H1 (cell line): Measurements from ENCODE around the gene MORN4.

Experiments
- CREB1 ChIP-seq: IDR thresholded peaks from 2 replicates; pipeline ENCODE4 v1.6.1; 2012; ENCODE audit warnings: inconsistent platforms
- CTCF ChIP-seq, 3 experiments: IDR thresholded peaks; 1 replicate in 2 of 3; 2 replicates in 1 of 3; pipeline versions ENCODE4 v1.5.1 to v1.6.1; 2011; ENCODE audit warnings: low read length in 3 of 3, mild to moderate bottlenecking in 3 of 3, inconsistent platforms in 2 of 3, low read depth in 1 of 3, moderate library complexity in 1 of 3; ENCODE audit not compliant: insufficient read depth in 1 of 3; ENCODE audit errors: control extremely low read depth in 1 of 3
- FOSL1 ChIP-seq: IDR thresholded peaks from 2 replicates; pipeline ENCODE4 v1.6.1; 2011; ENCODE audit warnings: mild to moderate bottlenecking, low read depth, low read length, moderate library complexity; ENCODE audit not compliant: insufficient read depth
- JUN ChIP-seq: IDR thresholded peaks from 2 replicates; pipeline ENCODE4 v1.6.1; 2011; ENCODE audit warnings: low read depth, mild to moderate bottlenecking, improper control_type of control experiment, low read length
- MAX ChIP-seq: IDR thresholded peaks from 2 replicates; pipeline ENCODE4 v1.6.1; 2012; ENCODE audit warnings: inconsistent platforms
- PHF8 ChIP-seq: fragments of 200-600 bp; sonication (generic); conservative IDR thresholded peaks from 2 replicates; pipeline ENCODE4 v1.7.1; 2012; ENCODE audit warnings: low read depth, mild to moderate bottlenecking, inconsistent platforms, low read length, moderate library complexity
- POLR2A ChIP-seq, 2 experiments: IDR thresholded peaks; 1 replicate in 1 of 2; 2 replicates in 1 of 2; pipeline ENCODE4 v1.6.1; 2011; ENCODE audit warnings: low read depth in 2 of 2, low read length in 2 of 2, mild to moderate bottlenecking in 2 of 2; ENCODE audit errors: control extremely low read depth in 1 of 2
- POLR2AphosphoS5 ChIP-seq: IDR thresholded peaks from 2 replicates; pipeline ENCODE4 v1.6.1; 2011; ENCODE audit warnings: low read depth, low read length
- SIX5 ChIP-seq: IDR thresholded peaks from 2 replicates; pipeline ENCODE4 v1.6.1; 2011; ENCODE audit warnings: mild to moderate bottlenecking, low read depth, low read length
- YY1 ChIP-seq: IDR thresholded peaks from 2 replicates; pipeline ENCODE4 v1.6.1; 2011; ENCODE audit warnings: low read depth, mild to moderate bottlenecking, low read length
- ZNF274 ChIP-seq: IDR thresholded peaks from 2 replicates; pipeline ENCODE4 v1.7.0; 2012; ENCODE audit warnings: low read length, borderline replicate concordance; ENCODE audit errors: extremely low read depth

GRCh38 chr10:97650726-97651125 lies 17.4 kb upstream of the MORN4 start:
- TF ChIP-seq POLR2A (IDR thresholded peaks at IDR 0.05; ENCODE audit: control extremely low read depth in 1 of 2, low read depth in 2 of 2, low read length in 2 of 2) (no peak), MAX (no peak), FOSL1 (no peak), POLR2AphosphoS5 (no peak), YY1 (no peak), CTCF (IDR thresholded peaks at IDR 0.05; ENCODE audit: control extremely low read depth in 1 of 3, insufficient read depth in 1 of 3, low read depth in 1 of 3, low read length in 3 of 3) (no peak), SIX5 (no peak), ZNF274 (no peak), PHF8 (no peak), CREB1 (no peak), JUN (no peak)
